22Rv1 (cell line): Measurements from ENCODE around the gene ICAM5.

ENCODE experiments used
- H3K27ac ChIP-seq: fragments of 450-650 bp; 2 replicates; pipeline ENCODE4 v1.5.1; 2017
- CTCF ChIP-seq: fragments of 450-650 bp; IDR thresholded peaks from 2 replicates; pipeline ENCODE4 v1.5.1; 2017; ENCODE audit warnings: mild to moderate bottlenecking
- ZFX ChIP-seq: fragments of 450-650 bp; IDR thresholded peaks from 2 replicates; pipeline ENCODE4 v1.6.1; 2017; ENCODE audit warnings: antibody characterized with exemption, borderline replicate concordance

ICAM5 gene

GRCh38 chr19:10284065-10284959 lies 5.4 kb upstream of the ICAM5 start:
- TF ChIP-seq CTCF, result no peak
- TF ChIP-seq ZFX, result no peak
- no peak overlapping the region for H3K27ac ChIP-seq

- H3K27ac ChIP-seq, result no peak overlapping the region
- no peak for TF ChIP-seq CTCF
- no peak for TF ChIP-seq ZFX
Observed at GRCh38 chr19:10284960-10285278, 4.8 kb upstream of the ICAM5 start.

DNA sequence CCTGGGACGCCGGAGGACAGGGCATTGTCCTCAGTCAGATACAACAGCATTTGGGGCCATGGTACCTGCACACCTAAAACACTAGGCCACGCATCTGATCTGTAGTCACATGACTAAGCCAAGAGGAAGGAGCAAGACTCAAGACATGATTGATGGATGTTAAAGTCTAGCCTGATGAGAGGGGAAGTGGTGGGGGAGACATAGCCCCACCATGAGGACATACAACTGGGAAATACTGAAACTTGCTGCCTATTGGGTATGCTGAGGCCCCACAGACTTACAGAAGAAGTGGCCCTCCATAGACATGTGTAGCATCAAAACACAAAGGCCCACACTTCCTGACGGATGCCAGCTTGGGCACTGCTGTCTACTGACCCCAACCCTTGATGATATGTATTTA lies 4.4 kb upstream of the ICAM5 start:
- H3K27ac ChIP-seq, result no peak overlapping the region

GRCh38 chr19:10286803-10287737 lies 2.7 kb upstream of the ICAM5 start, which contains the start of gene ICAM4:
TSS of gene ICAM4 (plus strand) at chr19:10286955. CDS start at chr19:10287013, 58 bp downstream.
- TF ChIP-seq ZFX, result no peak
- no peak for TF ChIP-seq CTCF
- no peak within 1 kb of the TSS for H3K27ac ChIP-seq

More for the DNA sequence above, 4.4 kb upstream of the ICAM5 start:
- TF ChIP-seq ZFX, result no peak

DNA sequence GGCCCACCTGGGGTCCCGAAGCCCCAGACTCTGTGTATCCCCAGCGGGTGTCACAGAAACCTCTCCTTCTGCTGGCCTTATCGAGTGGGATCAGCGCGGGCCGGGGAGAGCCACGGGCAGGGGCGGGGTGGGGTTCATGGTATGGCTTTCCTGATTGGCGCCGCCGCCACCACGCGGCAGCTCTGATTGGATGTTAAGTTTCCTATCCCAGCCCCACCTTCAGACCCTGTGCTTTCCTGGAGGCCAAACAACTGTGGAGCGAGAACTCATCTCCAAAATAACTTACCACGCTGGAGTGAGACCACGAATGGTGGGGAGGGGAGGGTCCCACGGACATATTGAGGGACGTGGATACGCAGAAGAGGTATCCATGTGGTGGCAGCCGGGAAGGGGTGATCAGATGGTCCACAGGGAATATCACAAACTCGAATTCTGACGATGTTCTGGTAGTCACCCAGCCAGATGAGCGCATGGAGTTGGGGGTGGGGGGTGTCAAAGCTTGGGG lies 1.0 kb upstream of the ICAM5 start:
- TF ChIP-seq ZFX (no peak), CTCF (no peak)

DNA sequence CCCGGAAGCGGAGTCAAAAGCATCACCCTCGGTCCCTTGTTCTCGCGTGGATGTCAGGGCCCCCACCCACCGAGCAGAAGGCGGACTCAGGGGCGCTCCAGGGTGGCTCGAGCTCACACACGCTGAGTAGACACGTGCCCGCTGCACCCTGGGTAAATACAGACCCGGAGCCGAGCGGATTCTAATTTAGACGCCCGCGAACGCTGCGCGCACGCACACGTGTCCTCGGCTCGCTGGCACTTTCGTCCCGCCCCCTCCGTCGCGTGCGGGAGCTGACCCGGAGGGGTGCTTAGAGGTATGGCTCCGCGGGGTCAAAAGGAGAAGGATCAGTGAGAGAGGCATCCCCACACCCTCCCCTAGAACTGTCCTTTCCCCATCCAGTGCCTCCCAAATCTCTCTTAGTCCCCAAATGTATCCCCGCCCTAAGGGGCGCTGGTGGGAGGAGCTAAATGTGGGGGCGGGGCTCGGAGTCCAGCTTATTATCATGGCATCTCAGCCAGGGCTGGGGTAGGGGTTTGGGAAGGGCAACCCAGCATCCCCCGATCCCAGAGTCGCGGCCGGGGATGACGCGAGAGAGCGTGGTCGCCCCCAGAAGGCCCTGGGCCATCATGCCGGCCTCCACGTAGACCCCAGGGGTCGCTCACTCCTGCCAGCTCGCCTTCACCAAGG lies 451 bp upstream of the ICAM5 start:
- TF ChIP-seq CTCF (no peak), ZFX (no peak)
- H3K27ac ChIP-seq, result peak overlapping the region; percentile 87

More for the DNA sequence above, 1.0 kb upstream of the ICAM5 start:
- H3K27ac ChIP-seq, result peak overlapping the region; percentile 87

DNA sequence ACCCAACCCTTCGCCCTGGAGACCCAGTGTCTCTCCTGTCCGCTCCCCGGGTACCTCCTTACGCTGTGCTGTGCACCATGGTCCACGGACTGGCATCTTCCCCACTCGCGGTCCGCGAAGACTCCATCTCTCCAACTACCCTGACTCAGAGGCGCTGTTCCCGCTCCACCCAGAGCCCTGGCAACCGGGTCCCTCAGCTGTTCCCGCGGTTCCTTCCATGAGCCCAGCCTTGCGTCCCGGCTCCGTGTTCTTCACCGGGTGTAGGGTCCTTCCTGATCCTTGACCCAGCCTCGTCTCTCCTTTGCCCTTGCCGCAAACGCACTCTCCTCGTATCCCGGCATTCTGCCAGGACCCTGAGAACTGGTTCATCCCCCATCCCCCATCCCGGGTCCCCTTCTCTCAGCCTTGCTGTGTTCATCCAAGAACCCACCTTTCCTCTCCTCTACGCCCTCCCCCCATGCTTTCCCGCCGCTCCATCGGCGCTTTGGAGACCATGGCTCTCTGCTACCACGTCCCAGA lies 664 bp downstream of the ICAM5 start:
- H3K27ac ChIP-seq, result peak overlapping the region; percentile 87
- TF ChIP-seq ZFX, result no peak
- no peak for TF ChIP-seq CTCF
